Left ventricle myocardium inferior (tissue), 1 donor: ENCODE results near the gene SEPTIN10. TPM values are rescaled to one million over a fixed set of nuclear protein-coding genes. Genes with fewer than 3 reads are reported as not detected.
"Not testable (repeated sequence)": the region's sequence is repeated elsewhere in the genome, so short reads cannot be mapped to it uniquely, and the experiment has no call there.

Source experiments
- DNase-seq: peaks from one replicate; pipeline ENCODE4 v3.0.0-alpha.2; 2020
- H3K27ac ChIP-seq: fragments of 200-600 bp; replicated peaks from 2 replicates; pipeline ENCODE4 v1.8.0; 2021
- H3K27me3 ChIP-seq: fragments of 200-600 bp; 2 replicates; pipeline ENCODE4 v1.8.0; 2021; ENCODE audit warnings: low read depth
- H3K36me3 ChIP-seq: fragments of 200-600 bp; 2 replicates; pipeline ENCODE4 v1.8.0; 2021
- H3K4me1 ChIP-seq: fragments of 200-600 bp; 2 replicates; pipeline ENCODE4 v1.8.0; 2021
- H3K4me3 ChIP-seq: fragments of 200-600 bp; 2 replicates; pipeline ENCODE4 v1.8.0; 2021; ENCODE audit warnings: mild to moderate bottlenecking, moderate library complexity
- H3K9me3 ChIP-seq: fragments of 200-600 bp; replicated peaks from 2 replicates; pipeline ENCODE4 v1.8.0; 2021
- CTCF ChIP-seq: fragments of 200-600 bp; IDR thresholded peaks from 2 replicates; pipeline ENCODE4 v1.8.0; 2021; ENCODE audit warnings: antibody characterized with exemption, mild to moderate bottlenecking, borderline replicate concordance
- intact Hi-C: fragments of 100-400 bp; cut with micrococcal nuclease; formaldehyde crosslinking; loops from one replicate; pipeline ENCODE4 v1.11.0; 2022
- total RNA-seq: library from RNA; stranded (reverse); fragmentation: NEBNext Ultra II Directional; extraction: Animal tissue kit (Norgen Biotek cat#: 25700); gene quantifications from one replicate; pipeline ENCODE4 v1.2.1, GENCODE V29; 2021
- donor health status: DM: no; HTN: yes; CAD: no; lungs with severe emphysema.

The SEPTIN10 gene
- total RNA-seq, 1 donor from 2014 or later, result 55.4 TPM

- no peak for DNase-seq
- H3K4me3 ChIP-seq, result no peak overlapping the region
- no peaks in the 10 kb centered on the region for H3K27me3 ChIP-seq
- H3K27ac ChIP-seq, result no peak overlapping the region
- intact Hi-C loops, result no loop called here
- no peaks in the 10 kb centered on the region for H3K36me3 ChIP-seq
- H3K4me1 ChIP-seq, result no peaks in the 10 kb centered on the region
- no peak for TF ChIP-seq CTCF
- no peaks in the 10 kb centered on the region for H3K9me3 ChIP-seq
These were observed 17.0 kb upstream of the SEPTIN10 start for GRCh38 chr2:109630441-109631430.

- H3K27ac ChIP-seq, result no peak overlapping the region
- H3K4me1 ChIP-seq, result no peaks in the 10 kb centered on the region
- H3K27me3 ChIP-seq, result no peaks in the 10 kb centered on the region
- no peaks in the 10 kb centered on the region for H3K36me3 ChIP-seq
- no peaks in the 10 kb centered on the region for H3K9me3 ChIP-seq
- H3K4me3 ChIP-seq, result no peak overlapping the region
- TF ChIP-seq CTCF, result no peak
- no peak for DNase-seq
- intact Hi-C loops, result no loop called here
These were observed 16.1 kb upstream of the SEPTIN10 start for GRCh38 chr2:109629867-109630266.

GRCh38 chr2:109628321-109628720 lies 14.6 kb upstream of the SEPTIN10 start:
- H3K27me3 ChIP-seq, intact Hi-C loops, H3K27ac ChIP-seq, H3K9me3 ChIP-seq, H3K4me1 ChIP-seq, DNase-seq, H3K4me3 ChIP-seq, H3K36me3 ChIP-seq: not testable (repeated sequence)

GRCh38 chr2:109624339-109624738 lies 10.6 kb upstream of the SEPTIN10 start:
- Histone ChIP-seq H3K27me3 (no peaks in the 10 kb centered on the region), H3K36me3 (no peaks in the 10 kb centered on the region), H3K4me3 (no peak overlapping the region), H3K4me1 (no peaks in the 10 kb centered on the region), H3K27ac (no peak overlapping the region), H3K9me3 (no peaks in the 10 kb centered on the region)
- intact Hi-C loops, result no loop called here
- no peak for DNase-seq
- no peak for TF ChIP-seq CTCF

- H3K27me3 ChIP-seq, result no peaks in the 10 kb centered on the region
- no peak for DNase-seq
- TF ChIP-seq CTCF, result no peak
- no peak overlapping the region for H3K27ac ChIP-seq
- no peaks in the 10 kb centered on the region for H3K4me1 ChIP-seq
- no peaks in the 10 kb centered on the region for H3K9me3 ChIP-seq
- no peak overlapping the region for H3K4me3 ChIP-seq
- H3K36me3 ChIP-seq, result no peaks in the 10 kb centered on the region
- intact Hi-C loops, result no loop called here
These were observed 10.2 kb upstream of the SEPTIN10 start for GRCh38 chr2:109623923-109624322.

GRCh38 chr2:109623297-109623696 lies 9.5 kb upstream of the SEPTIN10 start:
- H3K27ac ChIP-seq, result no peak overlapping the region
- no peak for TF ChIP-seq CTCF
- no peaks in the 10 kb centered on the region for H3K4me1 ChIP-seq
- no peak overlapping the region for H3K4me3 ChIP-seq
- intact Hi-C loops, result no loop called here
- no peaks in the 10 kb centered on the region for H3K9me3 ChIP-seq
- no peaks in the 10 kb centered on the region for H3K27me3 ChIP-seq
- DNase-seq, result no peak
- H3K36me3 ChIP-seq, result no peaks in the 10 kb centered on the region
